Skeletal muscle cell (primary cell): ENCODE measurements around the gene PADI6.

ENCODE experiments used
- DNase-seq: peaks from one replicate; pipeline ENCODE4 v3.0.0-alpha.2; 2010; ENCODE audit warnings: low read depth
- H3K4me3 ChIP-seq: 2 replicates; pipeline ENCODE4 v1.5.1; 2011; ENCODE audit warnings: low read depth, mild to moderate bottlenecking, control low read depth, low read length, moderate library complexity

Gene PADI6

DNA sequence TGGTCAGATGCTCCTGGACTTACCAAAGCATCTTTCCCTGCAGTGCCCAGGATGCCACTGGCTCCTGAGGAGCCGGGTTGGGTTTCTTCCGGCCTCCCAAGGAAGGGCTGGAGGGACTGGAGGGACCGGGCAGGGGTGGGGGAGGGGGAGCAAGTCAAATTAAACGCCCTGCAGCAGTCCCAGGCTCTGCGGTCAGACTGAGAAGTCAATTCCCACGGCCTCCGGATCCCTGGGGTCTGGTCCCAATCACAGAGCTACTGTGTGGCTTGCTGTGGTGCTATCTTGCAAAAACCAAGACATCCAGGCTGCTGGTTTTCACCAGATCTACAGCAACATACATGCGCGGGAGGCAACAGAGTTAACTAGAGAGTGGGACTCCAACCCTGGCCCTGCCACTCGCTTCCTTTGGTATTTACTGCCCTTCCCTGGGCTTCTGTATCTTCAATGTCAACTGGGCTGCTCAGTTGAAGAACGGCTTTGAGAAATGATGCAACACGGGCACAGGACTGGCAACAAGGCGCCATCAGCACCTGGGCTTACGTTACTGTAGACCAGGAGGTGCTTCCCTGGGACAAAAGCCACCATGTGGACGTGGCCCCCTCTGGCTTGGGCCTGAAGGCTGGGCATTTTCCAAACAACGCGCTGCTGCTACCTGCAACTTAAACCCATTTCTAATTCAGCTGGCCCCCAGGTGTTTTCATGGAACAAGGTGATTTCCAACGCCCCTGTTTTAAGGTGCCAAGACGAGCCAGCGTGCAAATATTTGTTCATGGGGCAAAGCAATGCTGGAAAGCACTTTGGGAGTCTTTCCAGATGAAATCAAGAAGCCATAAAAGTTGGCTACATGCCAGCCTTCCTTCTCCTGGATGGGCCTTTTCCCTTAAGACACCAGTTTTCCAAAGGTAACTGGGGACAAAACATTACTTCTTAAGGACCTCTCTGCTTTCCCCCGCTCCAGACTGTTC lies 56.0 kb downstream of the PADI6 start:
- no peak overlapping the region for H3K4me3 ChIP-seq
- DNase-seq, result no peak

DNA sequence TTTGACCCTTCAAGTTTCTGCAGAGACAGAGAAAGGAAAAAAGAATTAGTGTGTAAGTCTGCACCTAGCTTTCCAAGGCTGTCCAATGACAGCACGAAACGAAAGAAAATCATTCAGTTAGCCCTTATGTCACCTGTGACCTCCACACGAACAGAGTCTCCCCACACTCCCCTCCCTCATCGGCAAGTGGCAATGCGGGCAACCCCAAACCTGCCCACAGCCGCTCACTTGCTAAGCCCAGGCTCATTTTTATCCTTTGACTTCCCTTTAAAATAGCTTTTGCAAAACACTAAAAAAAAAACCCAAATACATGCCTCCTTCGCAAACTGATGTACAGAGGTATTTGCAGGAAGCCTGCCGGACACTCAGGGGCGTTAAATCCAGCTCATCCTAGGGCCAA lies 57.2 kb downstream of the PADI6 start:
- no peak for DNase-seq
- H3K4me3 ChIP-seq, result no peak overlapping the region

DNA sequence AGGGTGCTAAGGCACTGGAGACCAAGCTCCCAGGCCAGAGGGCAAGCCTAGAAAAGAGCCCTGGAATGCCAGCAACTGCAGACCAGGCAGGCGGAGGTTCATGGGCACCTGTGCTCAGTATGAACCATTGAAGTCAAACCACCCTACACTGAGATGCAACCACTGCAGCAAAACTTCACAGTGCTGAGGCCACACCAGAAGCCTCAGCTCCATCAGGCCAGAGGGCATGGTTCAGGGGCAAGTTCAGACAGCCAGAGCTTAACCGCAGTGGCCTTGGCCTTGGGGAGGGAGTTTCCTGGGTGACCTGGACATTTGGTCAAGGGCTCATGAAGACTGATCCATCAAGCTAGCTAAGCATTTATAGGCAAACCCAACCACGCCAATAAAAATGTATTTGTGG lies 60.4 kb downstream of the PADI6 start:
- H3K4me3 ChIP-seq, result no peak overlapping the region
- no peak for DNase-seq

DNA sequence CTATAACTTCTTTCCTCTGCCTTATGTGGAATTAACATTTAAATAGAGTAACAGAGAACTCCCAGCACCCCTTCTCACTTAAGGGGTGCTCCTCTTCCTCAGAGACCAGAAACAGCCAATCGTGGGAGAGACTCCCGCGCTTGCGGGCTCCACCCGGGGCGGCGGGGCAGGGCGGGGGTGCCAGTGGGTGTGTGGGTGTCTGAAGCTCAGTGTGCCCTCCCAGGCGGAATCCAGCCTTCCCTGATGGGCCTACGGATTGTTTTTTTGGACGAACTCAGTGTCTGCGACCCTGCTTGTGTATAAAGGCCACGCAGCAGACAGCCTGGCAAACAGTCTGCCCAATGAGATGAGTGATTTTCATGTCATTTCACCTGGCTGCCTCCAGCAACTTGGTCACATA lies 61.3 kb downstream of the PADI6 start:
- DNase-seq, result no peak

DNA sequence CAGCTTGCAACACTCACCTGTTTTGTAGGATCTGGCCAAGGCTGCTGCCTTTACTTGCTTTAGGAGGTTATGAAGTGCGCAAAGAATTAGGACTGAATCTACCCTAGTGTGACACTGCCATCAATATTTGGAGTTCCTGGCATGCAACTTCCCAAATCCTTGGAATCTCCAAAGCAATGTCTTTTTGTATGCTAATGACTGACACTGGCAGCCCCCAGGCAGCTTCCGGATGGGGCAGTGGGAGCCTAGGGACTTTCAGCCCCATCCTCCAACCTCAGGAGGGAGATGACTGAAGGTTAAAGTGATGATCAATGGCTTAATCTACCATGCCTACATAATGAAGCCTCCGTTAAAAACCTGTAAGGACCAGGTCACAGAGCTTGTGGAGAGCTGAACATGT lies 62.0 kb downstream of the PADI6 start:
- no peak for DNase-seq
- no peak overlapping the region for H3K4me3 ChIP-seq

More for the DNA sequence above, 61.3 kb downstream of the PADI6 start:
- H3K4me3 ChIP-seq, result no peak overlapping the region

DNA sequence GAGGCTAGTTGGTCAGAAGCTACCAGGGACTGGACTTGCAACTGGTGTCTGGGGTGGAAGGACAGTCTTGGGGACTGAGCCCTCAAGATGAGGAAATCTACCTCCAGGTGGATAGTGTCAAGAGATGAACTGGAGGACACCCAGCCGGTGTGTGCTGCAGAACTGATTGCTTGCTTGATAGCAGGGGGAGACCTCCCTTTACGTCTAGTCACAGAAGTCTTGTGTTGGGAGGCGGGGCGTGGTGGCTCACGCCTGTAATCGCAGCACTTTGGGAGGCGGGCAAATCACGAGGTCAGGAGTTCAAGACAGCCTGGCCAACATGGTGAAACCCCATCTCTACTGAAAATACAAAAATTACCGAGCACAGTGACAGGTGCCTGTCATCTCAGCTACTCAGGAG lies 62.6 kb downstream of the PADI6 start:
- DNase-seq, result no peak

DNA sequence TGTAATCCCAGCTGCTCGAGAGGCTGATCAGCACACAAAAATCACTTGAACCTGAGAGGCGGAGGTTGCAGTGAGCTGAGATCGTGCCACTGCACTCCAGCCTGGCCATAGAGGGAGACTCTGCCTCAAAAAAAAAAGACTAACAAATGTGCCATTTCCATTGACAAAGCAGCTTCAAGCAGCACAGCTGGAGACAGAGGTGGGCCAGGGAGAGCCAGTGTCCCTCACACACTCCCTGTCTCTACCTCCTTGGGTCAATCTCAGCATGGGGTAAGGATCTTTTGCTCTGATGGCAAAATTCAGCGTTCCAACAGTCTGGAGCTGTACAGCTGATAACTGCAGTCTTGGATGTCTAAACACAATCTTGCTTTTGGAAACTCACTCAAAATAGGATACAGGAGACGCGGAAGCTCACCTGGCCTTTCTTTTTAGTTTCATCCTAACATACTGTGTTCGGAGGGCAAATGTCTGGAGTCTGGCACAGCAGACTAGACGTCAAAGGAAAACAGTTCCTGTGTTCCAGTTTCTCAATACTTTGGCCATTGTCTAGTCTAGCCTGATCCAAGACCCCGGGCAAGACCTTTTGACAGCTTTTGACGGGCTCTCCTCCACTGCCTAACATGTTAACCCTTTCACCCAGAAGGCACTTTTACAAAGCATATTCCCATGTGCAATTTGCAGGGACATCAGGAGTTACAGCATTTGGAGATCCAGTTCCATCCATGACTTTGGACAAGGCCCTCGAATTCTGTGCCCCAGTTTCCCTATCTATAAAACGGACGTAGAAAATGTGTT lies 64.6 kb downstream of the PADI6 start:
- no peak for DNase-seq

More for the DNA sequence above, 62.6 kb downstream of the PADI6 start:
- H3K4me3 ChIP-seq, result no peak overlapping the region

DNA sequence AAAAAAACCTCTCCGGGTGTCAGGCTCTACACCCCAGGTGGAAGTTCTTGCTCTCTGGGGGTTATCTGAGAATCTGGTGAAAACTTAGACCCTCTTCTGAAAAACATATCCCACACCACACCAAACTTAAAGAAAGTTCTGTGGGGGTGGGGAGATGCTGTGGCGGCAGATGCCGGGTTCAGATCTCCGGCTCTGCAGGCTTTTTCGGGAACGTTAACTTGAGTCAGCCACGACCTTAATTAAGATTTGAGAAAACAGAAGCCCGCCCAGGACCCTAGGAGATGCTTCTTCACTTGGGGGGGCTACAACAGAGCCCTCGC lies 65.2 kb downstream of the PADI6 start:
- H3K4me3 ChIP-seq, result peak overlapping the region; percentile 94
- DNase-seq, result no peak

More for the DNA sequence above, 64.6 kb downstream of the PADI6 start:
- peak overlapping the region; percentile 94 for H3K4me3 ChIP-seq

DNA sequence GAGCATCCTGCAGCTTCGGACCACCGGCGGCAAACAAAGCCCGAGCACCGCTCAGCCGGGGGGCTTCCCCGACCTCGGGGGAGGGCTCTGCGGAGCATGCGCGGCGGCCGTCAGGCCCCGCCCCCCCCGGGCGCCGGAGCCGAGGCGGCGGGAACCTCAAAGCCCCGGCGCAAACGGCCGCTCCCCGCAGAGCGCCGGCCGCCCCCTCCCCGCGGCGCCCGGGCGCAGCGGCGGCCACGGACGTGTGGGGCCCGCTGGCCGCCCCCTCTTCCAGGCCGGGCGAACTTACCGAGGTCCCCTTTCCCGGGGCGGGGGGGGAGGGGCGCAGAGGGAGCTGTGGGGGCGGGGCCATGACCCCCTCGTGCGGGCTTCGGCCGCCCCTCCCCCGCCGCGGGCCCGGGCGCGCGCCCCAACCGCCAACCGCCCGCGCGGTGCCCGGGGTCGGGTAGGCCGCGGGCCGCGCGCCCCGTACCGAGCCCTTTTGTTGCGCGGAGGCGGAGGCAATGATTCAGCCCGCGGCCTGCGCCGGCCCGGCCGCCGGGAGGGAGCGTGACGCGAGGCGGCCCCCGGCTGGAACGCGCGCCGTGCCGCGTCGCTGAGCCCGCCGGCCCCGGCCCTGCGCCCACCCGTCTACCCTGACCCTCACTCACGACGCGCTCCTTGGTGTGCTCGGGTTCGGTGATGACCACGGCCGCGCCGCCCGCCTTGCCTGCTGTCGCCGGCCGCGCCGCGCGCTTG lies 65.8 kb downstream of the PADI6 start:
- H3K4me3 ChIP-seq, result peak overlapping the region; percentile 94
- DNase-seq, result no peak

DNA sequence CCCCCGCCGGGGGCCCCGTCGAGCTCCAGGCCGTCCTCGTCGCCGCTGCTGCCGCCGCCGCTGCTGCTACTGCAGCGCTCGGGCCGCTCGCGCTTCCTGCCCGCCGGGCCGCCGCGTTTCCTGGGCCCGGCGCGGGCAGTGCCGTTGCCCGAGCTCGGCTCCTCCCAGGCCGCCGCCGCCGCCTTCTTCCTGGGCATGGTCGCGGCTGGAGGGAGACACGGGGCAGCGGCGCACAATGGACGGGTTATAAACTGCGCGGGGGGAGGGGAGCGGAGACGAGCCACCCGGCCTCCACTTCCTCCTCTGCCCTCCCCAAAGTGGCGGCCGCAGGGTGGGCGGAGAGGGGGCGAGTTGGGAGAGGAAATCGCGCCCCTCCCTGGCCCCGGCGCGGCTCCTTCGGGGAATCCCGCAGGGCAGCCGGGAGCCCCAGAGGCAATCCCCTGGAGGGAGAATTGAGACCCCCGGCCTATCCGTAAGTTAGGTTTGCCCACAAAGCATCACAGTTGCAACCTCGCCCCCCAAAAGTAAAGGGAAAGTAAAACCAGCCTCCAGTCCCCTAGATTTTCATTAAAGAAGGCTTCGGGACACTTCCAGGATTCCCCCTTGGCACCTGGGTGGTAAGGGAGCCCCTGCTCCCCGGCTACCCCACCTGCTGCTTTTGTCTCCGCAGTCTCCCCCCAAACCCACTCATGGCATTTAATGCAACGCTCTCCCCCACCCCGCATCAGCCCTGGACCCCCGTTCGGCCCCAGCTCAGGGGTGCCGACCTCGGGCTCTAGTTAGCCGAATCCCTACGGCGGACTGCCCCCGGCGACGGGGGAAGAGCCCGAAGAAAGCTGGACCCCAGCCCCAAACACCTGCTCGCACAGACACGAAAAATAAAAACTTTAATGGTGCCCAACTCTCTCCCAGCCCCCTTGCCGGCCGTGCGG lies 66.6 kb downstream of the PADI6 start:
- DNase-seq, result no peak
- H3K4me3 ChIP-seq, result peak overlapping the region; percentile 94

DNA sequence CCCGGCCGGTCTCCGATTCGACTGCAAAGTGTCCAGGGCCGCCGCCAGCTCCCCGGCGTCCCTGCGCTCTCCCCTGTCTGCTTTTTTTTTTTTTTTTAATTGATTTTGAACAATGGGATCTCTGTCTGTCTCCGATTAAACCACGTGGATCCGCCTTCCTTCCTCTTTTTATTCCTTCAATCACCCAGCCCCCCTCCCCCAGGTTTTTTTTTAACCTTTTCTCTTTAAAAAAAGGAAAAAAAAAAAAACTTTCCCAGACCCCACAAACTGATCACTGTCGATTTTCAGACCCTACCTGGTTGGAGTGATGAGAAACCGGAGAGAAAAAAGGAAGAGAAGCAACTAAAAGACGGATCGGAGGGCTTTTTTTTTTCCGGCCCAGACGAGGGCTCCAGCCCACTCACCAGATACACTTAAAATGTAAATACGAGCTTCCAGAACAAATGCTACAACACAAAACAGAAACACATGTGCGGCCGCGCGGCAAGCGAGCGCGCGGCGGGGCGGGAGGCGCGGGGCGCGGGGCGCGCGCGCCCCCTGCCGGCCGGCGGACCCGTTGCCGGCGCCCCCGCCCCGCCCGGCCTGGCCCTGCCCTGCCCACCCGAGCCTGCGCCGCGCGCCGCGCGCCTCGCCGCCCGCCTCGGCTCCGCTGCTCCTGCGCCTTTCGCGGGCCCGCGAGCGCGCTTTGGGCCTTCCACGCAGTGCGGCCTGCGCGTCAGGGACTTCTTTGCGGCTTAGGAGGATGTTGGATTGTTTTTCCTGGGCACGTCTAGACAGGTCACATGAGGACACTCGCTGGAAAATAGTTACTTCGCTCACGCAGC lies 67.5 kb downstream of the PADI6 start, which contains the start of gene RCC2:
Gene RCC2, minus strand, starts transcription at position 428 of the 824 bp plus-strand sequence. CDS start 1,163 bp downstream, outside the sequence.
- peak within 1 kb of the TSS; percentile 94 for H3K4me3 ChIP-seq
- no peak for DNase-seq

DNA sequence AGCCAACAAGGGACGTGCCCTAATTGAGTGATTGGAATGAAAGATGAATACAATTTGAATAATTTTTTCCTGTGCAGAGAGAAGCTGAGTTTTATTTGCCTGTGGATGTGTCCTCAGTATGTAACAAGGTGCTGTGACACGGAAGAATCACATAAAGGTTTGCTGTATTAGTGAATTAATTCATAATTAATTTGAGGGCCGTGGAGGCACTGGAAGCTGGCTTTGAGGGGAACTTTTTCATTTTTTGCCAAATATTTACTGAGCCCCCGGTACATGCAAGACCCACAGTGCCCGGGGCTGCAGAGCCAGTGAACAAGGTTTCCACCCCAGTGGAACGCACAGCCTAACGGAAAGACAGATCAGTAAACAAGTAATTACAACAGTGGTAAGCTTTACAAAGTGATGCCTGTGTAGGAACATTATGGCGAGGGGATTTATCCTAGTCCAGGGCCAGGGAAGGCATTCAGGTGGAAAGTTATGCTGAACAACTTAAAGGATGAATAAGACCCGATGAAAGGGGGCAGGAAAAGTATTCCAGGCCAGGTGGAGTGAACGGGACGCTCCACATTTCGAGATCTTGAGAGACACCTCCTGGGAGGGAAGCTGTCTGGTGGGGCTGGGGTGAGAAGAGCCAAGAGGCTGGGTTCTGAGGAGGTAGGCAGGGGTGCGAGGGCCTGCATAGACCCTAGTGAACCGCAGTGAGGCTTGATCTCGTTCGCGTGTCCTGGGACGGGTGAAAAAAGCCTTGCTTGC lies 68.3 kb downstream of the PADI6 start:
- DNase-seq, result no peak
- peak overlapping the region; percentile 51 for H3K4me3 ChIP-seq

DNA sequence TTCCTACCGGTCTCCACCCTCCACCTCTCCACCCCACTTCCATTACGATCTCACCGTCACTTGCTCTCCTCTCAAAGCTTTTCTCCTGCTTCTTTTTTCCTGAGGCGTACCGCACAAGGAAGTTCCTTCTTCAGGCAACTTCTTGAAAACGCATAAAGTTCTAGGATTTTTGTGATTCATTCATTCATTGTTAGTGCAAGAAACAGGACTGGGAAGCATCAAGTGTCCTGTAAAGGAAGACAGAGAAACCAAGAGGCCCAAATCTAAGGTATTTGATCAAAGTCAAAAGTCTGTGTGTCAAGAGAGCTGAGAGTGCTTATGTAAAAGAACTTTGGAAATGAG lies 68.8 kb downstream of the PADI6 start:
- H3K4me3 ChIP-seq, result peak overlapping the region; percentile 51
- no peak for DNase-seq

DNA sequence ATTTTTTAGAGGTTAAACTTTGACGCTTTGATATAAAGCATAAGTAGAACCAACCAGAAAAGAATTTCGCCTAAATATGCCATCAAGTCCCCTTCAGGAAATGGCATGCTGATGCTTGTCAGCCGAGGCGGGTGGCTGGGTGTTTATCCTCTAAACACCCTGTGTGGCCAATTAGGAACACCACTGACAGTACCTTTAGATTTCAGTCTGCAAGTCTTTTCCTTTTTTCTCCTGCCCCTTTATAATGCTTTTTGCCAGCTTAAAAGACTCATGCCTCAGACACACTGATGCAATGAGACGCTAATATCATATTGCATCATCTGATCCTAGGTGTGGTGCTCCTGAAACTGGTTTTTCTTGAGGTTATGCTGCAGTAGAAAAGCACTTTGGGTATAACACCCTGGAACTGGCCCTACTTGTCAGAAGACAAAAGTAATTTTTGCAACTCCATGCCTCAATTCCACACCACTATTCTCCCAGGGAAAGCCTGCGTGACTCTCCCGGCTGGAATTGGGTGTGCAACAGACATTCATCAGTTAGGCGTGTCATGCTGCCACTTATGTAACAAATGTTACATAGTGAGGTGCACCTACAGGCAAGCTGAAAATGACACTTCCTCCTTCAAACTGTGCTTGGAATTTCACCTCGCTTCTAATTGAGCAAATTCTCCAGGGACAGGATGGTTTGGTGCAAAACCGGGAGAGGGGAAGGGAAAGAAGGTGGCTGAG lies 69.4 kb downstream of the PADI6 start:
- no peak for DNase-seq
- H3K4me3 ChIP-seq, result peak overlapping the region; percentile 51

DNA sequence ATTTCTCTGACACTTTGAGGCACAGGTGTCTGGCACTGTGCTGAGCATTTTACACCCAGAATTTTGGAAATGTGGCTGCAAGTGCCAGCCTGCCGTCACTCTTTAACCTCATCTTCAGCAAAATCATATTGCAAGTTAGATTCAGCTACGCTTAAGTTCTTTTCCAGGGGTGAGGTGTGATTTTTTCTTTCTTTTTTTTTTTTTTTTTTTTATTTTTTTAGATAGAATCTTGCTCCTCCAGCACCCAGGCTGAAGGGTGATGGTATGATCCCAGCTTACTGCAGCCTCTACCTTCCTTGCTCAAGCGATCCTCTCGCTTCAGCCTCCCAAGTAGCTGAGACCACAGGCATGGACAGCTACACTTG lies 70.0 kb downstream of the PADI6 start:
- no peak overlapping the region for H3K4me3 ChIP-seq
- no peak for DNase-seq

DNA sequence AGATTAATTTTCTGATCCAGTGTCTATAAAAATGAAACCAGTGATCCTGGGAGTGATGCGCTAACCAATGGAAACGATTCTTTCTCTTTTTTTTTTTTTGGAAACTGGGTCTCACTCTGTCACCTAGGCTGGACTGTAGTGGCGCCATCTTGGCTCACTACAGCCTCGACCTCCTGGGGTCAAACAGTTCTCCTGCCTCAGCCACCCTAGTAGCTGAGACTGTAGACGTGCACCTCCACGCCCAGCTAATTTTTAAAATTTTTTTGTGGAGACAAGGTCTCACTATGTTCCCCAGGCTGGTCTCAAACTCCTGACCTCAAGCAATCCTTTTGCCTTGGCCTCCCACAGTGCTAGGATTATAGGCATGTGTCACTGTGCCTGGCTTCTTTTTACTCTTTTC lies 70.8 kb downstream of the PADI6 start:
- no peak for DNase-seq
- H3K4me3 ChIP-seq, result no peak overlapping the region

DNA sequence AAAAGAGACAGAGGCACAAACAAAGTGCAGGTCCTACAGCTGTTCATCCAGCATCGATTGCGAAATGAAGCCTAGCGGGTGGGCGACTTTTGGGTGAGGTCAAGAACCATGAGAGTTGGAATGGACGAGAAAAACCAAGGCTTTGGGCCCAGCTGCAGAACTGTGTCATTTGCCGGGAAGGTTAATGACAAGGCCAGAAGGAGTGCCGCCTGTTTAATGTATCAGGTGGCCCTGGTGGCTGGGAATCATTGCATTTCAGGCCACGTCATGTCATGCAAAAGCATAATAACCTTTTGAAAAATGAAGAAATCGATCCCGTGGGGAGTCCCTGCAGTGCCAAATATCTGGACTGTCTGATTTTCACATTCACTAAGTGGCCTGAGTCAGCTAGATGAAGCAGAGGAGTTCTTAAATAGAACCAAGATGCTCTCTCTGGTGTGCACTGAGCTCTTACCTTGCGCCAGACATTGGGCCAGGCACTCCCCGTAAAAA lies 75.6 kb downstream of the PADI6 start:
- no peak for DNase-seq
- H3K4me3 ChIP-seq, result no peak overlapping the region
